Pancreas (tissue), 10 donors: Measurements from ENCODE around the gene WDR7. TPM values are rescaled to one million over a fixed set of nuclear protein-coding genes. Genes with fewer than 3 reads are reported as not detected.

ENCODE experiments used
- ATAC-seq, 4 donors: fragments of 200-7000 bp; cut with Tn5 transposase; one replicate each; pipeline versions ENCODE4 v1.8.0 to v1.9.1; 2020; ENCODE audit warnings: mild to moderate bottlenecking in 4 of 4, moderate library complexity in 4 of 4
- DNase-seq, 6 donors: peaks; one replicate each; pipeline ENCODE4 v3.0.0-alpha.2; 2020
- FAIRE-seq: peaks from 2 replicates; lab custom pipeline; 2012; peaks lifted over from hg19 to GRCh38; lab: Jason Lieb, UNC
- H3K27ac ChIP-seq, 4 donors: fragments of 200-600 bp; sonication (generic); 1 replicate in 3 of 4; 2 replicates in 1 of 4; pipeline versions ENCODE4 v1.5.0 to v1.8.0; 2020
- H3K27me3 ChIP-seq, 4 donors: fragments of 200-600 bp; one replicate each; pipeline ENCODE4 v1.8.0; 2021
- H3K36me3 ChIP-seq, 3 donors: fragments of 200-600 bp; sonication (generic) in 1 of 3; one replicate each; pipeline versions ENCODE4 v1.5.0 to v1.8.0; 2020 to 2021
- H3K4me1 ChIP-seq, 3 donors: fragments of 200-600 bp; one replicate each; pipeline ENCODE4 v1.8.0; 2021
- H3K4me3 ChIP-seq, 4 donors: fragments of 200-600 bp; sonication (generic) in 2 of 4; one replicate each; pipeline versions ENCODE4 v1.5.0 to v1.8.0; 2020 to 2021
- H3K9me3 ChIP-seq, 4 donors: fragments of 200-600 bp; one replicate each; pipeline ENCODE4 v1.8.0; 2021
- WGBS, 2 donors: extraction: QIAGEN DNeasy Blood & Tissue Kit; methylation state at CpG; one replicate each; pipeline ENCODE4 v1.1.7; 2013; 5-methylcytosine and 5-hydroxymethylcytosine counted together
- intact Hi-C, 3 donors: fragments of 100-400 bp; cut with DNase I; formaldehyde crosslinking; loops; one replicate each; pipeline versions ENCODE4 v1.11.1 to v1.14.2; 2022
- polyA plus RNA-seq, 2 donors: library from polyadenylated mRNA; stranded (reverse); fragments of 200-250 nt; gene quantifications; one replicate each; pipeline ENCODE4 v1.2.3, GENCODE V29; 2013
- total RNA-seq, 6 donors: library from RNA; stranded (reverse); fragmentation: NEBNext Ultra II Directional in 4 of 6; extraction: Animal tissue kit (Norgen Biotek cat#: 25700) in 4 of 6; gene quantifications; one replicate each; pipeline versions ENCODE4 v1.2.1 to v1.2.4, GENCODE V29; 2021 to 2023
- TF ChIP-seq, protein P1 (sequence below), 4 donors: fragments of 200-600 bp; sonication (generic) in 3 of 4; IDR thresholded peaks; one replicate each; pipeline versions ENCODE4 v1.5.0 to v1.8.0; 2021; ENCODE audit warnings: antibody characterized with exemption in 4 of 4
- donor health status: healthy with polysubstance abuse.
- donor health status: DM: no; HTN: no; CAD: no; lungs with moderate emphysema.
- donor health status: DM: no; HTN: no; CAD: no.
- donor health status: control.
- donor health status: control.
- donor health status: Bipolar disorder and iron deficiency.
- donor health status: DM: yes; HTN: yes; CAD: no.
- donor health status: DM: no; HTN: no; CAD: no.
- donor health status: DM: no; HTN: no; CAD: no.
- donor health status: DM: yes; HTN: yes; CAD: no.

Gene WDR7
- total and polyA plus RNA-seq, 8 donors = 2.5 to 14.4 (median 10.3) TPM

DNA sequence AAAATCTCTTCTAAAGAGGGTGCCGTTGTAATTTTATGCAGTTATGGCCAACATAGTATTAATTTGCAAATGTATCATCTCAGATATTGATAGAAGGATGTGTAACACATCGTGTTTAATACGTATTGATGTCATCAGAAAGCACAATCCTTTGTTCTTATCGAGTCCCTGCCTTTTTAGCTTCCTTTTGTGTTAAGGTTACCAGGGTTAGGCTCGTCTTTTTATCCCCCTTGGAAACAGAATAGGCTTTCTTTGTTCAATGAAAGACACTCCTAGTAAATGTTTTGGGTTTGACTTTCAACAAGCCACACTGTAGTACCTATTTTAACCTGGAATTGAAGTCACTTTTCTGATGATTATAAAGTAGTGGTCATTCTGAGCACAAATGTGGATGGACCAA lies 136.2 kb downstream of the WDR7 start:
- TF ChIP-seq, protein P1, sequence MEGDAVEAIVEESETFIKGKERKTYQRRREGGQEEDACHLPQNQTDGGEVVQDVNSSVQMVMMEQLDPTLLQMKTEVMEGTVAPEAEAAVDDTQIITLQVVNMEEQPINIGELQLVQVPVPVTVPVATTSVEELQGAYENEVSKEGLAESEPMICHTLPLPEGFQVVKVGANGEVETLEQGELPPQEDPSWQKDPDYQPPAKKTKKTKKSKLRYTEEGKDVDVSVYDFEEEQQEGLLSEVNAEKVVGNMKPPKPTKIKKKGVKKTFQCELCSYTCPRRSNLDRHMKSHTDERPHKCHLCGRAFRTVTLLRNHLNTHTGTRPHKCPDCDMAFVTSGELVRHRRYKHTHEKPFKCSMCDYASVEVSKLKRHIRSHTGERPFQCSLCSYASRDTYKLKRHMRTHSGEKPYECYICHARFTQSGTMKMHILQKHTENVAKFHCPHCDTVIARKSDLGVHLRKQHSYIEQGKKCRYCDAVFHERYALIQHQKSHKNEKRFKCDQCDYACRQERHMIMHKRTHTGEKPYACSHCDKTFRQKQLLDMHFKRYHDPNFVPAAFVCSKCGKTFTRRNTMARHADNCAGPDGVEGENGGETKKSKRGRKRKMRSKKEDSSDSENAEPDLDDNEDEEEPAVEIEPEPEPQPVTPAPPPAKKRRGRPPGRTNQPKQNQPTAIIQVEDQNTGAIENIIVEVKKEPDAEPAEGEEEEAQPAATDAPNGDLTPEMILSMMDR (IDR thresholded peaks at IDR 0.05) = no peak
- FAIRE-seq = no peak
- intact Hi-C loops = no loop called here
- ATAC-seq = no peak
- no peaks in the 10 kb centered on the region for H3K36me3 ChIP-seq
- no peak overlapping the region for H3K4me3 ChIP-seq
- no peaks in the 10 kb centered on the region for H3K9me3 ChIP-seq
- H3K4me1 ChIP-seq = peaks cover 0 to 3% (median 0%) of the 10 kb centered on the region in 3 donors
- DNase-seq = no peak
- no peak overlapping the region for H3K27ac ChIP-seq
- H3K27me3 ChIP-seq = no peaks in the 10 kb centered on the region
- WGBS, 2 donors = 87 to 93% methylated on average over 5 of the region's 5 CpGs

DNA sequence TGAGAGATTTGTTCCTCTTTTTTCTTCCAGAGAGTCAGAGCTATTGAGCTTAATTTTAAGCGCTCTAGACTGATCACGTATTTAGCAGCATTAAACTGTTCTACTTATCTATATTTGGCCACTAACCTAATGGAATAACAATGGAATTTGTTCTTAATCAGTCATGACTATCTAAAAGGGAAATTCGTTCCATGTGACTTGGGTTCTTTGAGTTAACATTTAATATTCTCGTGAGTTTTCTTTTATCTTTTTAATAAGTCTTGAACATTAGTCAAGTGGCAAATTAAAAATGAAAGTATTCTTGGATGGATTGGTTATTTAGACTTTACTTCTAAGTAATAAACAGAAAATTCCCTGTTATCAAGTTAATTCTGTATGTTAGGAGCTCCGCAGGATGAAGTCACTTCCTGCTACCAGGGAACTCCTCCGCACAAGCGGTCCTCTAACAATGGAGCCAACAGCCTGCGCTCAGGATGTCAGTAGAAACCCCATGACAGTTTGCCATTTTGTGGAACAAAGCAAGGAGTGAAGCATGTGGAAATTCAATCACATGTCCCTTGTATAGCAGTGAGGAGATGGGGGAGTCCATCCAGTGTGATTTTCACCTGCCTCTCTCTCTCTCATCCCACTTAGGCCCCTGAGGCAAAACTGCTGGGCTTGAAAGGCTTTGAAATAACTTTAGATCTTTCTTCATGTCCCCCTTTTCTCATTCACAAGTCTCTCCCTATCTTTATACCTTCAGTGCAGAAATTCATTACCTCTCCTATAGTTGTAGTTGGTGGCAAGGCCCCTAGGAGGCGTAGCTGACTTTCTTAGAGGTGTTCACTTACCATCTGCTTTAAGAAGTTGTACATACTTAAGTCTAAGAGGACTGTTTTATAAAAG lies 138.1 kb downstream of the WDR7 start:
- Histone ChIP-seq H3K27me3 (no peaks in the 10 kb centered on the region), H3K4me1 (no peaks in the 10 kb centered on the region), H3K27ac (no peak overlapping the region), H3K4me3 (no peak overlapping the region), H3K36me3 (no peaks in the 10 kb centered on the region), H3K9me3 (no peaks in the 10 kb centered on the region)
- no peak for FAIRE-seq
- peak in 2 of 4 donors; percentile 31 to 47 for ATAC-seq
- 87 to 88% methylated on average over 9 of the region's 9 CpGs for WGBS, 2 donors
- no peak for DNase-seq
- intact Hi-C loops = no loop called here
- TF ChIP-seq, protein P1 (IDR thresholded peaks at IDR 0.05) = peak in 1 of 4 donors; percentile 19

DNA sequence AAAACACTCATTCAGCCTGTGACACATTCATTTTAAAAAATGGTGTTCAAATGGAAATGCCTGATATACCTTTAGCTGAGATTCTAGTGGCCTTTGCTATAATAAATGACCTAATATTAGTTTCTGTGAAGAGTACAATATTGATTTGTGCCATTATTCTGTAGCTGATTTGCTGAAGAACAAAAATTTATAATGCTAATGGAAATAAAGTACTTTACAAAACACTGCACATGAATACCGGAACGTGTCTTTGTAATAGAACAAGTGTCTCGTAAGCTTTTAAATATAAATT lies 138.7 kb downstream of the WDR7 start:
- no peak overlapping the region for H3K4me3 ChIP-seq
- intact Hi-C loops = no loop called here
- FAIRE-seq (no peak), DNase-seq (no peak), ATAC-seq (no peak)
- TF ChIP-seq, protein P1 (IDR thresholded peaks at IDR 0.05) = no peak
- no peaks in the 10 kb centered on the region for H3K36me3 ChIP-seq
- no peak overlapping the region for H3K27ac ChIP-seq
- H3K4me1 ChIP-seq = no peaks in the 10 kb centered on the region
- no peaks in the 10 kb centered on the region for H3K27me3 ChIP-seq
- WGBS, 2 donors = 95 to 96% methylated on average over 3 of the region's 3 CpGs
- H3K9me3 ChIP-seq = no peaks in the 10 kb centered on the region

DNA sequence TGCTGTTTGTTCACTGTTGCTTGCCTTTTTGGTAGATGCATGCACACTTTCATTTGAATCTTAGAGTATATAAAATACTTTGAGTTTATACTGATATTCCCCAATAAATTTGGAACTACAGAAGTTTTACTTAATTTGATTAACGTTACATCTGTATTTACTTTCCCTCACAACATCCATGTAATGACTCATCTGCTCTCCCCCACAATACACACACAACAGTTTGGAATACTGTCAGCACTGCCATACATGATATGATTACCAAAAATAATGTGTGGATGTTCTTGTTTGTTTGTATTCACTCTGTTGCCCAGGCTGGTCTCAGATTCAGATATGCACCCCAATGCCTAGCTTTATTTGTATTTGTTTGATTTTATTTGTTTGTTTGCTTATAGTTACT lies 144.2 kb downstream of the WDR7 start:
- no peaks in the 10 kb centered on the region for H3K9me3 ChIP-seq
- no peak overlapping the region for H3K27ac ChIP-seq
- 77 to 85% methylated on average over 1 of the region's 1 CpG for WGBS, 2 donors
- intact Hi-C loops = no loop called here
- ATAC-seq (no peak), DNase-seq (no peak), FAIRE-seq (no peak)
- no peaks in the 10 kb centered on the region for H3K27me3 ChIP-seq
- no peak overlapping the region for H3K4me3 ChIP-seq
- no peaks in the 10 kb centered on the region for H3K4me1 ChIP-seq
- TF ChIP-seq, protein P1 (IDR thresholded peaks at IDR 0.05) = no peak
- no peaks in the 10 kb centered on the region for H3K36me3 ChIP-seq

DNA sequence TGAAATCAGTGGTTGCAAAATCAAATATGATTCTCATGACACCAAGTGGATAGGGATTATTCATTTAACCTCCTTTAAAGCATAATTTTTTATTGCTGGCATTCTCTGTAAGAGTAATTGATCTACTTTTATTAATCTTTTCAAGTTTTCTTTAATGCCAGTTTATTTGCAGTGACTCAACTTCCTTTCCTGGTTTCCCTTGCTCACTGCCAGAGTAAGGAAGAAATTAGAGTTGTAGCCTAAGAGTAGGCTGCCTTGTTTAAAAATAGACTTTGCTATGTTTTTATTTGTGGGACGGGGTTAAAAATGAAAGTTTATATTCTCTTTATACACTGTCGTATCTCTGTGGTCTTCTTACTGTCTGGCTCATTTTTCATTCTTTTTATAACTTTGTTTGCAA lies 148.6 kb downstream of the WDR7 start:
- TF ChIP-seq, protein P1 (IDR thresholded peaks at IDR 0.05) = no peak
- Histone ChIP-seq H3K4me1 (no peaks in the 10 kb centered on the region), H3K27me3 (no peaks in the 10 kb centered on the region), H3K9me3 (no peaks in the 10 kb centered on the region), H3K27ac (no peak overlapping the region), H3K4me3 (no peak overlapping the region), H3K36me3 (no peaks in the 10 kb centered on the region)
- intact Hi-C loops = no loop called here
- ATAC-seq (no peak), FAIRE-seq (no peak), DNase-seq (no peak)
- 86 to 89% methylated on average over 2 of the region's 2 CpGs for WGBS, 2 donors
